ENCODE measurements around the gene TNFSF13.

DNA sequence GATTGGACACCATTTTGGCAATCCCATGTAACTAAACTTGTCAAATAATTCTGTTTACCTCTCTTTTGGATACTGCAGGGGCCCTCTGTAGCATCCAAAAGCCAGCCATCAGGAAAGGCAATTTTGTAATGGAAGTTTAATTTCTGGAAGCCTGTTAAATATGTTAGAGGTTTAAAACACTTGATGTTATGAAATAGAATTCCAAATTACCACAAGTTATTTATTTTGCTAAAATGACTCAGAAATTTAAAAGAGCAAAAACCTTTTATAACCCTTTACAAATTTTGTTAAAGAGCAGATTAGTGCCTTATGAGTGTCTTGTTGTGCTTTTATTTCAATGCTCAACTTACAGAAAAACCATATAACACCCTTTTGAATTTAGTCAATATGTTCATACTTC is 29.7 kb upstream of the TNFSF13 start:
- TF ChIP-seq, protein P1, sequence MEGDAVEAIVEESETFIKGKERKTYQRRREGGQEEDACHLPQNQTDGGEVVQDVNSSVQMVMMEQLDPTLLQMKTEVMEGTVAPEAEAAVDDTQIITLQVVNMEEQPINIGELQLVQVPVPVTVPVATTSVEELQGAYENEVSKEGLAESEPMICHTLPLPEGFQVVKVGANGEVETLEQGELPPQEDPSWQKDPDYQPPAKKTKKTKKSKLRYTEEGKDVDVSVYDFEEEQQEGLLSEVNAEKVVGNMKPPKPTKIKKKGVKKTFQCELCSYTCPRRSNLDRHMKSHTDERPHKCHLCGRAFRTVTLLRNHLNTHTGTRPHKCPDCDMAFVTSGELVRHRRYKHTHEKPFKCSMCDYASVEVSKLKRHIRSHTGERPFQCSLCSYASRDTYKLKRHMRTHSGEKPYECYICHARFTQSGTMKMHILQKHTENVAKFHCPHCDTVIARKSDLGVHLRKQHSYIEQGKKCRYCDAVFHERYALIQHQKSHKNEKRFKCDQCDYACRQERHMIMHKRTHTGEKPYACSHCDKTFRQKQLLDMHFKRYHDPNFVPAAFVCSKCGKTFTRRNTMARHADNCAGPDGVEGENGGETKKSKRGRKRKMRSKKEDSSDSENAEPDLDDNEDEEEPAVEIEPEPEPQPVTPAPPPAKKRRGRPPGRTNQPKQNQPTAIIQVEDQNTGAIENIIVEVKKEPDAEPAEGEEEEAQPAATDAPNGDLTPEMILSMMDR (IDR thresholded peaks at IDR 0.05), result no peak
- no peak for TF ChIP-seq POLR2A (IDR thresholded peaks at IDR 0.05)
